Measurements from ENCODE around the gene RASEF.
"Not testable (repeated sequence)": the region's sequence is repeated elsewhere in the genome, so short reads cannot be mapped to it uniquely, and the experiment has no call there.

The RASEF gene

DNA sequence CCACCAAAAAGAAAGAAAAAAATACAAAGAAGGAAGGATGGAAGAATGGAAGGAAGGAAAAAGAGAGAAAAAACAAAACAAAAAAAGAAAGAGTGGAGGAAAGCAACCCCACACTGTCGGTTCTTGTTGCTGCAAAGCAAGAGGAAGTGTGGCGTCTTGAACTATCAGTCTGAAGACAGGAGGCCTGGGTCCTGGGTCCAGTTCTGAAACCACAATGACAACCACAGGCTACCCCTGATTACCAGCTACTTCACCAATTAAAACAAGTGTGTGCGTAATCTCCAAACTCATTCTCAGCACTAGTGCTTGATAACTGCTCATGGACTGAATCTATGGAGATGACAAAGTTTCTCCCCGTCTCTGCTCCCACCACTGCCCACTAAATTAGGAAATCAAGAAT is 93.7 kb downstream of the RASEF start:
- no peak for DNase-seq

DNA sequence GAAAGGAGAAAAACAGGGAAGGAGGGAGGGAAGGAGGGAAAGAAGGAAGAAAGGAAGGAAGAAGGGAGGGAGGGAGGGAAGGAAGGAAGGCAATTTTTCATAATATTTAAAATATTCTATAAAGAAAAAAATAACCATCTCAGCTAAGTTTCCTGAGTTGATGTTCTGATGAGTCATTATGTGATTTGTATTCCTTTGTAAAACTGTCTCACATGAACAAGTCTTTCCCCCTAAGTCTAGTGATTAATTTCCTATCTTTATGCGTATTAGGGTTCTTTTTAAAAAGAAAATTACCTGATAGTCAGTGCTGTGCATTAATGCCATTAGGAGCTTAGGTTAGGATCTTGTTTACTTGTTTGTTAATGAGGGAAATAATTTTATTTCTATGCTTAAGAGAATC is 94.1 kb downstream of the RASEF start:
- no peak for DNase-seq

DNA sequence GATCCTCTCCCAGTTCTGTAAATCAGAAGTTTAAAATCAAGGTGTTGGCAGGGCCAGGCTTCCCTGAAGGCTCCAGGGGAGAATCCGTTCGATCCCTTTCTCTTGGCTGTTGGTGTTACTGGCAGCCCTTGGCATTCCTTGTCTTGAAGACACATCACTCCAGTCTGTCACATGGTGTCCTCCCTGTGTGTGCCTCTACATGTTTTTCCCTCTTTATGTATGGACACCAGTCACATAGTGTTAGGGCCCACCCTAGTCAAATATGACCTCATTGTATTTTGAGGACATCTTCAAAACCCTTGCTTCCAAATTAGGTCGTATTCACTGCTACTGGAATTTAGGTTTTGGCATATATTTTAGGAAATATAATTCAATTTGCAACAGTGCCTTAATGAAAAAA is 94.6 kb downstream of the RASEF start:
- DNase-seq, result no peak

DNA sequence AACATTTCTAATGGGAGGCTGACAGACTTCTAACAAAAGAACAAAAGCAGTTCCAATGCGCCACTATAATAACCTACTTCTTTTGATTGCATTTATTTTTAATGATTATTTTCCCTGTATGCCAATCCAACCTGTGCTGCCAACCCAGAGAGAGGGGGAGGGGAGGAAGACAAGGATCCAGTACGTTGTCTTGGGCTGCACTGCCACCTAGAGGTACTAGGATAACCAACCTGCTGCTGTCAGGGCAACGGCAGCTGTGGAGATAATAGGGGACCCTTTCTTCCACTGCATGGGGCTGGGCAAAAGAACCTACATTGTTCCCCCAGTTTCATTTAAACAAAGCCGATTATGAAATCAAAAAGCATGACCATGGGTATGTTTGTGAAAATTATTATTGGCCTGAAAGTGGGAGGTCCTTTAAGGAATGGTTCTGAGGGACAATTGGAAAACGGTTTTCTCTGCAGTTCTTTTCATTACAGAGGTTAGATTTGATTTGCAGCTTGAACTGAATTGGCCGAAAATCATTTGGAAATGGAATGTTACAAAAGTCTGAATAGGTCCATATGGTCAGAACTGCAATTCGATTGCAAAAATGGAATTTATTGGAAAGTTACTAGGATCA is 101.3 kb downstream of the RASEF start:
- peak; percentile 57 to 80 for DNase-seq

DNA sequence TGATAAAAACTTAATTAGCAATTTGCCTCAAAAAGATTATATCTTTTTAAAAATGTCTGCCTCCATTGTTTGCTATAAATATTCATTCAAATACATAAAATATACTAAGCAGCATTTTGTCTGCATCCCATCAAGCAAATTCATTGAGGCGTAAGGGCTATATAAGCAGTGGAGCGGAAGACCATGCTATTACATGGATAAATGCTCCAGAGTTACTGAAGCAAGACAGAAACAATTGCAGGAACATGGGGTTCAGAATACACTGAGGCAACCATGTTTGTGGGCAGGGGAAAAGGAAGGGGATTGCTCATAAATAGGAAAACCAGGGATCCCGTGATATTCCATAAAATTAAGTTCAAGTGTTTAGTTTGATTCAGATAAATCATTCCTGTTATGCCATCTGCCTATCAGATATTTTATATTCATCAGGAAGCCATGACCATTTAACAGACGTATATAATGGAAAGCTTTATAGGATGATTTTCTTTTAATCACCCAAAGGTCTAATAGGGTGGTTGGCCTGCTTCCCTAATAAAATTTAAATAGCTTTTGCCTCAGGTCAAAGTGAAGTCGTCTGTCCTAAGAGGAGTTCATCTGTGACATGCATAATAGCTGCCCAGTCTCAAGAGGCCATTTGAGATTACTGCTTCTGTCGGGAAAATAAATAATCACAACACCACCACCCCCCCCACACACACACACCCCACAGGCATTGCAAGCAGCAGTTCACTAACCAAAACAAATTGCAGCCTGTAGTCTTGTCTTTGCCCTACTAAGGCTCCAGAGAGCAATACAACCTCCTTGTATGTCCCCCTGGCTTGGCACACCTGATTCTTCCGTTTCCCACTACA is 105.2 kb downstream of the RASEF start:
- DNase-seq, result no peak

DNA sequence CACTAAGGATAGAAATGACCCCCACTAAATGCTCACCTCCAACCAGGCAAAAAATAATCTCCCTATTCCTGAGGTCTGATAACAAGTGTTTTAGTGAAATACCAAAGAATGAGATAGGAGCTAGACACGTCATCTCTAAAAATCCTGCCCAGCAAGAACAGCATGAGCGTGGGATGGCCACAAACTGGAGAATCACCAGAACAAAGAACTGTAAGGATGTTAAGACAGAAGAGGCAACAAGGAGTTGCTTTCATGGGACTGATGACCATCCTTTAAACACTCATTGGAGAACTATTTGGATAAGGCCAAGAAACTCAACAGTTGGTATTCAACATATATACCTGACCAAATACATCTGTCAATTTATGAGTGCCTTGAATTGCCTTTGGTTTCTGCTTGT is 113.7 kb downstream of the RASEF start:
- DNase-seq, result no peak

DNA sequence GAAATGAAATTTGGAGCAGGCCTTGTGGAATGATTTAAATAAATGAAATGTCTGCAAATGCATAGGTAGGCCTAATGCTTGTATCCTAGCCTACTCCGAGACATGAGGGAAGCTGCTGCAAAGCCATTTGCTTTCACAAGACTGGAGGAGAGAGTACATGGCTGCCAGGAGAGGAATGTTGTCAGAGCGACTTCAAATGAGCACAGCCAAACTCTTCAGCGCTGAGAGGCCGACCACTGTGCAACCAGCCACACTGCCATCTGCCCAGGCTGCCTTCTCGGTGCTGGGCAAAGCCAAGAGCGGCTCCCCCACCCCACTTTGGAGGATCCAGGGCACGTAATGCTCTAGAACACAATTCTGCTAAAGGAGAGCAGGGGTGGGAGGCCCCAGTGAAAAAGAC is 122.6 kb downstream of the RASEF start:
- no peak for DNase-seq

DNA sequence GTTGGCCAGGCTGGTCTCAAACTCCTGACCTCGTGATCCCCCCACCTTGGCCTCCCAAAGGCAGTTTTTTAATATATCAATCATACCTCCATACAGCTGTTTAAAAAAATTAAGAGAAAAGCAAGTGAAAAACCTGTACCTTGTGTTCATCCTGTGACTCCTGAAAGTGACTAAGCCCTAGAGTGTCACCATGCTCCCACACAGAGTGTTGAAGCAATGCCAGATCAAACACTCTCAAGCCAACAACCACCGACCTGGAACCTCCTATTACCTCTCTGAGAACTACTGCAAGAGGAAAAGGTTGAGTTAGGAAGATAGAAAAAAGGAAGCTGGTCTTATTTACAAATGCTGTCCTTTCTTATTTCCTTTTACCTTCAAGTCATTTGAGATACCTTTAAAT is 123.5 kb downstream of the RASEF start:
- DNase-seq, result no peak

DNA sequence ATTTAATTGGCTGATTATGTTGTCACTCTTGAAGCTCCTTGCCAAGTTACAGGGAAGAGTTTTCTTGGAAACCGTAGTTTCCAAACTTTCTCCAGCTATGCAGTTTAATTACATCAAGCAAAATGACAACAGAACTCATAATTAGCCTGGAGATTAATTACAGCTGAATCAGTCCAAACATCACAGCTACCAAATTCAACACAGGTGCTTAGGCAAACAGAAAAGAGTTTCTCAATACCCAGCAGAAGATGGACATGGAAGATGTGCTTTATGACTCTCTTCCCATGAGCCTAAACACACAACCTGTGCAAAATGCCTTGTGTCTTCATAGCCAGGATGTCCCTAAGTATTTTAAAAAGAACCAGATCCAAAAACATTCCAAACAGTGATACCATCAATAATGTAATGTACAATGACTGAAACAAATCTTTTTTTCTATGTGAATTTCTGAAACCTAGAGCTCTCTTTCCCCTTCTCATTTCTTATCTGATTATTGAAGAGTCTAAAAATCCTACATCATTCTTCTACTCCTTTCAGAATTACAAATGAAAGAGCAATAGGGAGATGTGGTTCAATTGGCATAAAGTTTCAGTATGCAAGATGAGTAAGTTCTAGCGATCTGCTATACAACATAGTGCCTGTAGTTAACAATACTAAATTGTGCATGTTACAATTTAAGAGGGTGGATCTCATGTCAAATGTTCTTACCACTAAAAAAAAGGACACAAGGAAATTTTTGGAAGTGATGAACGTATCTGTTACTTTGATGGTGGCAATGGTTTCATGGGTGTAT is 124.3 kb downstream of the RASEF start:
- no peak for DNase-seq

DNA sequence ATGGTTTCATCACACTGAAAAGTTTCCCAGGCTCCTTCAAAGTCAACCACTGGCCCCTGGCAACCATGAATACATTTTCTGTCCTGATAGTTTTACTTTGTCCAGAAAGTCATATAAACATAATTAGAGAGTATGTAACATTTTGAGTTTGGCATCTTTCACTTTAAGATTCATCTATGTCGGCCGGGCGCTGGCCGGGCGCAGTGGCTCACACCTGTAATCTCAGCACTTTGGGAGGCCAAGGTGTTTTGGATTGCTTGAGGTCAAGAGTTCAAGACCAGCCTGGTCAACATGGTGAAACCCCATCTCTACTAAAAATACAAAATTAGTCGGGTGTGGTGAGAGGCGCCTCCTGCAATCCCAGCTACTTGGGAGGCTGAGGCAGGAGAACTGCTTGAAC is 126.4 kb downstream of the RASEF start:
- DNase-seq, result not testable (repeated sequence)

DNA sequence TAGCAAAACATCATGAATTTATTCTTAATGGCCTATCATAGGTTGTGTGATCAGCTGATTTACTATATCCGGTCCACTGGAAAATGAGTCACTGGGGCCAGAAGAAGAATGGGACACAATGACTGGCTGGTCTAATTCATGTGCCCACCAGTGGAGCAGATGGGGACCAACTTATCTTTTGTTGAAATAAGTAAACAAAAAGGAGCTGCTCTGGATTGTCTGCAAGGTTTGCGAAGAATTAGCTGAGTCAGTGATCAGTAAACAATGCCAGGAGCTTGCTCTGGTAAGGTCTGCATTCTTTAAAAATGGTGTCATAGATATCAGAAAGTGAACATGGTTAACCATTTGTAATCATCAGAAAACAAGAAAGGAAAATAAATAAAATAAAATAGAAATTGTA is 128.0 kb downstream of the RASEF start:
- DNase-seq, result peak in 1 of 2 experiments; percentile 19

DNA sequence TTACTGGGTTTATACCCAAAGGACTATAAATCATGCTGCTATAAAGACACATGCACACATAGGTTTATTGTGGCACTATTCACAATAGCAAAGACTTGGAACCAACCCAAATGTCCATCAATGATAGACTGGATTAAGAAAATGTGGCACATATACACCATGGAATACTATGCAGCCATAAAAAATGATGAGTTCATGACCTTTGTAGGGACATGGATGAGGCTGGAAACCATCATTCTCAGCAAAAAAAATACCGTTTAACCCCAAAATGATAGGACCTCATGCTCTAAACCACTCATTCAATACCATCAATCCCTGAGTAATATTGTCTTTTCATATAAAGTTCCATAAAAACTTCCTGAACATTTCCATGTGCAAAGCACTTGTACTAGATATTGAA is 128.9 kb downstream of the RASEF start:
- not testable (repeated sequence) for DNase-seq

DNA sequence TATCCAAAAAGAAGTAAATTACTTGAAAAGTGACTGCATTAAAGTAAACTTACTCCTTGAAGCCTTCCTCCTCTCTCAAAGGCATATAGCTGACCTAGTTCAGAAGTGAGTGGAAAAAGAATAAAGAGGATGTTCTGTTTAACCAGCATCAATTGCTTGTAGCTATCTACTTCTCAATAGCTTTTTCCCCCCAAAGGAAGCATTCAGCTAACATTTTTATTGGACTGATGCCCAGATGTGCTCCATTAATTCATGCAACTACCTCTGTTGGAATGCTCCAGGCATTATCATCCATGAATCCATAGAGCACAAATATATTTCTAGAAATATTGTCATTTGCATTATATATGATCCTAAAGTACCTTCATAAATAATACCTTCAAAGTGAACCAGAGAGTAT is 132.8 kb downstream of the RASEF start:
- no peak for DNase-seq

All from SW 1271 (cell line).